Activated CD4-positive, alpha-beta memory T cell treated with anti-CD3 and anti-CD28 coated beads for 36 hours (primary cell): ENCODE measurements around the gene MEIS3. TPM values are rescaled to one million over a fixed set of nuclear protein-coding genes. Genes with fewer than 3 reads are reported as not detected.

ENCODE experiments used
- CTCF ChIA-PET: fragments of 350-600 bp; sonication (Branson Sonifier 250); formaldehyde crosslinking; loops from one replicate; lab custom pipeline; 2021; ENCODE audit warnings: antibody characterized with exemption, inconsistent platforms; lab: Charles Lee
- POLR2A ChIA-PET: fragments of 350-600 bp; sonication (Branson Sonifier 250); formaldehyde crosslinking; loops from one replicate; lab custom pipeline; 2021; ENCODE audit warnings: antibody characterized with exemption; lab: Charles Lee
- DNase-seq: peaks from one replicate; pipeline ENCODE4 v3.0.0-alpha.2; 2020
- H3K27ac Mint-ChIP-seq: one replicate; pipeline ENCODE4 v1.8.0; 2021; ENCODE audit warnings: mixed read lengths
- H3K27me3 Mint-ChIP-seq: one replicate; pipeline ENCODE4 v1.8.0; 2021; ENCODE audit warnings: mixed read lengths
- H3K36me3 Mint-ChIP-seq: one replicate; pipeline ENCODE4 v1.8.0; 2021; ENCODE audit warnings: mixed read lengths
- H3K4me1 Mint-ChIP-seq: one replicate; pipeline ENCODE4 v1.8.0; 2021; ENCODE audit warnings: low read depth, mixed read lengths
- H3K4me3 Mint-ChIP-seq: one replicate; pipeline ENCODE4 v1.8.0; 2021; ENCODE audit warnings: mild to moderate bottlenecking, mixed read lengths
- H3K9me3 Mint-ChIP-seq: one replicate; pipeline ENCODE4 v1.8.0; 2021; ENCODE audit warnings: mixed read lengths
- intact Hi-C: fragments of 100-400 bp; cut with micrococcal nuclease; formaldehyde crosslinking; loops from one replicate; pipeline ENCODE4 v1.15.1; 2023
- total RNA-seq, 2 experiments: library from RNA; stranded (reverse); gene quantifications; one replicate each; pipeline ENCODE4 v1.2.3, GENCODE V29; 2021

Gene MEIS3
- total RNA-seq, 2 experiments from 2014 or later: 0.26 to 0.63 TPM

DNA sequence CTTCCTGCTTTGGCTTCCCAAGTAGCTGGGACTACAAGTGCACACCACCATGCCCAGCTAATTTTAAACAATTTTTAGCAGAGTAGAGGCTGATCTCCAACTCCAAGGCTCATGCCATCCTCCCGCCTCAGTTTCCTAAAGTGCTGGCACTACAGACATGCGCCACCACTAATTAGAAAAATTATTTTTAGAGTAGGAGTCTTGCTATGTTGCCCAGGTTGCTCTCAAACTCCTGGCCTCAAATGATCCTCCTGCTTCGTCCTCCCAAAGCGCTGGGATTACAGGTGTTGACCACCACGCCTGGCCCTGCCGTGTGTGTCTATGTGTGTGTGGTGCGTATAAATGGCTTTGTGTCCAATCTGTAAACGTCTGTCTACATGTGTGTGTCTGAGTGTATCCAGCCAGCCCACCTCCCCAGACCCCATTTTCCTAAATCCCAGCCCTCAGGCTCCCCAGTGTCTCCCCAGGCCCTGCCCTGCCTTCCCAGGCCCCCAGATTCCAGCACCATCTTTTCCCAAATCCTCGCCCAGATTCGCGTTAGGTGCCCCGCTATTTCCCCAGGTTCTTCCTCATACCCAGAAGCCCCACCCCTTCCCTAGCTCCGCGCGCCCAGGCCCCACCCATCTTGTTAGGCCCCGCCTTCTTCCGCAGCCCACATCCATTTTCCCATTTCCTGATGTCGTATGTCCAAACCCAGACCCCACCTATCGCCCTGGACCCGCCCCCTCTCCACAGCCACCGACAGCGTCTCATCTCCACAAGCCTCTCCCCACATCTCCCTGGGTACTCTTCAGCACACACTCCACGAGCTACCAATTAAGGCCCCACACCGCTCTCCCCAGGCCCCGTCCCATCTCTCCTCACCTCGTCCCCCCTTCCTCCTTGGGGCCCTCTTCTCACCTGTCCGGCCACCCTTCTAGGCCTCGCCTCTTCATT, 27.5 kb upstream of the MEIS3 start:
- peak; percentile 65 for DNase-seq
- no peak overlapping the region for H3K27ac Mint-ChIP-seq

DNA sequence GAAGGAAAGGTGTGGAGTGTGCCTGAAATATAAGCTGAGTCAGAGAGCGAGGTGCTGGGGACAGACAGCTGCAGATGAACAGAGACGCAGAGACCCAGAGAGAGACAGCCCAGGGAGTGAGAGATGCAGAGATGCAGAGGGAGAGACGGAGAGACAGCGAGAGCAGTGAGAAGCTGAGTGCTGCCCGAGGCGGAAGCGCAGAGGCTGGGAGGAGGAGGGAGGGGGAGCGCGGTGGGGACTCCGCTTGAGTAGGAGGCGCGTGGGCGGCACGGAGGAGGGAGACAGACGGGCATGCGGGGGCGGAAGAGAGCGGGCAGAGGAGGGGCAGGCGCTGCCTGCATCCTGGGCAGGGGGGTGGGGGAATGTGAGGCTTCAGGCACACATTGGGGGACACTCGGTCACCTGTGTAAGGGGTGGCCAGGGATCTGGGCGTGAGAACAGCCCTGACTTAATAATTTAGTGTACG, 26.6 kb upstream of the MEIS3 start:
- DNase-seq: peak; percentile 65
- Mint-ChIP-seq H3K4me3 (no peak overlapping the region), H3K9me3 (no peaks in the 10 kb centered on the region), H3K4me1 (peaks cover 39% of the 10 kb centered on the region), H3K36me3 (no peaks in the 10 kb centered on the region), H3K27me3 (peaks cover 62% of the 10 kb centered on the region), H3K27ac (no peak overlapping the region)
- ChIA-PET CTCF (interaction anchor here (0.9 to 2.1 kb wide), 4 partner anchors 9 to 267 kb away, joined by 3 to 9 read pairs (median 6); partner anchors contain the start of gene KPTN), POLR2A (no interaction called here)
- intact Hi-C loops: no loop called here

More for the DNA sequence above, 27.5 kb upstream of the MEIS3 start:
- H3K4me1 Mint-ChIP-seq: peaks cover 39% of the 10 kb centered on the region
- H3K27me3 Mint-ChIP-seq: peaks cover 57% of the 10 kb centered on the region
- no peaks in the 10 kb centered on the region for H3K36me3 Mint-ChIP-seq
- peak overlapping the region; percentile 42 for H3K4me3 Mint-ChIP-seq
- ChIA-PET CTCF (interaction anchor here (0.6 to 2.2 kb wide), 6 partner anchors 10 to 260 kb away, joined by 3 to 10 read pairs (median 6); partner anchors contain the start of gene KPTN), POLR2A (no interaction called here)
- H3K9me3 Mint-ChIP-seq: no peaks in the 10 kb centered on the region
- intact Hi-C loops: no loop called here

- Mint-ChIP-seq H3K4me1 (peaks cover 39% of the 10 kb centered on the region), H3K27ac (no peak overlapping the region), H3K36me3 (no peaks in the 10 kb centered on the region), H3K9me3 (no peaks in the 10 kb centered on the region), H3K27me3 (peaks cover 64% of the 10 kb centered on the region), H3K4me3 (no peak overlapping the region)
- no peak for DNase-seq
- ChIA-PET CTCF (interaction anchor here (0.9 to 2.1 kb wide), 4 partner anchors 9 to 267 kb away, joined by 3 to 9 read pairs (median 6); partner anchors contain the start of gene KPTN), POLR2A (interaction anchor here (1.0 kb wide), 1 partner anchor 12 kb away, joined by 3 read pairs; no protein-coding TSS in a partner anchor)
- intact Hi-C loops: no loop called here
Observed at GRCh38 chr19:47445527-47445926, 26.2 kb upstream of the MEIS3 start.

GRCh38 chr19:47444388-47444821, 25.1 kb upstream of the MEIS3 start:
- no peaks in the 10 kb centered on the region for H3K9me3 Mint-ChIP-seq

DNA sequence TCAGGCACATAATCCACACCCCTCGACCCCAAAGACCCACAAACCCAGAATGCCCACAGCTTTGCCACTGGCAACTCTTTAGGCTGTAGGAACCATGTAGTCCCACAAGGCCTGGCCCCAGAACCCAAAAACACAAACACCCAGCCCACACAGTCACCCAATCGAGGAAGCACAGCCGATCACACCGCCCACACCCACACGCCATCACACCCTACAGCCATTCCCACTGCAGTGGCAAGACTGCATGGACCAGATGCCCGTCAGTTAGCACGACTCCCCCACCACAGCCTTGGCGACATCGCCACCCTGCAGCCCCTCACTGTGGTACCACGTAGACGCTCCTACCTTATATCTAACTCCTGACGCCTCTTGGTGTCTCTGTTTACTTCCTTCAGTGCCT, 24.0 kb upstream of the MEIS3 start:
- H3K36me3 Mint-ChIP-seq: no peaks in the 10 kb centered on the region
- peaks cover 39% of the 10 kb centered on the region for H3K4me1 Mint-ChIP-seq
- intact Hi-C loops: no loop called here
- peaks cover 63% of the 10 kb centered on the region for H3K27me3 Mint-ChIP-seq
- H3K4me3 Mint-ChIP-seq: no peak overlapping the region
- ChIA-PET CTCF (interaction anchor here (1.0 to 1.2 kb wide), 2 partner anchors 40 to 72 kb away, joined by 3 to 4 read pairs; partner anchors contain the start of gene NAPA), POLR2A (no interaction called here)
- DNase-seq: no peak
- no peak overlapping the region for H3K27ac Mint-ChIP-seq
- H3K9me3 Mint-ChIP-seq: no peaks in the 10 kb centered on the region

More at GRCh38 chr19:47444388-47444821, 25.1 kb upstream of the MEIS3 start:
- Mint-ChIP-seq H3K27ac (no peak overlapping the region), H3K4me3 (no peak overlapping the region), H3K27me3 (peaks cover 64% of the 10 kb centered on the region), H3K36me3 (no peaks in the 10 kb centered on the region), H3K4me1 (peaks cover 39% of the 10 kb centered on the region)
- intact Hi-C loops: no loop called here
- POLR2A ChIA-PET: interaction anchor here (0.6 to 1.0 kb wide), 2 partner anchors 11 to 102 kb away, joined by 3 to 4 read pairs; no protein-coding TSS in a partner anchor
- CTCF ChIA-PET: interaction anchor here (1.9 to 2.1 kb wide), 2 partner anchors 8 to 39 kb away, joined by 5 to 9 read pairs; partner anchors contain the start of gene KPTN
- DNase-seq: peak; percentile 32

- Mint-ChIP-seq H3K36me3 (no peaks in the 10 kb centered on the region), H3K27me3 (peaks cover 52% of the 10 kb centered on the region), H3K4me3 (no peak overlapping the region), H3K27ac (no peak overlapping the region), H3K4me1 (peaks cover 24% of the 10 kb centered on the region), H3K9me3 (no peaks in the 10 kb centered on the region)
- intact Hi-C loops: loop anchor here (10.0 kb wide), 1 partner anchor 166 kb away; the partner anchor contains the start of gene BICRA
- no peak for DNase-seq
- CTCF ChIA-PET: interaction anchor here (1.6 to 8.0 kb wide), 4 partner anchors 10 to 271 kb away, joined by 5 to 193 read pairs (median 77); partner anchors contain the start of genes EHD2 and KPTN
- POLR2A ChIA-PET: no interaction called here
Observed at GRCh38 chr19:47438793-47439220, 19.5 kb upstream of the MEIS3 start.

- intact Hi-C loops: loop anchor here (2.0 to 10.0 kb wide), 3 partner anchors 47 to 261 kb away; partner anchors contain the start of genes BICRA and KPTN
- Mint-ChIP-seq H3K27ac (no peak overlapping the region), H3K9me3 (no peaks in the 10 kb centered on the region), H3K27me3 (peaks cover 42% of the 10 kb centered on the region), H3K36me3 (no peaks in the 10 kb centered on the region), H3K4me1 (peaks cover 15% of the 10 kb centered on the region), H3K4me3 (no peak overlapping the region)
- DNase-seq: no peak
- ChIA-PET POLR2A (no interaction called here), CTCF (interaction anchor here (1.1 to 8.0 kb wide), 7 partner anchors 9 to 307 kb away, joined by 3 to 193 read pairs (median 53); partner anchors contain the start of genes EHD2, KPTN, NAPA and NOP53)
Observed at GRCh38 chr19:47437500-47437899, 18.2 kb upstream of the MEIS3 start.

DNA sequence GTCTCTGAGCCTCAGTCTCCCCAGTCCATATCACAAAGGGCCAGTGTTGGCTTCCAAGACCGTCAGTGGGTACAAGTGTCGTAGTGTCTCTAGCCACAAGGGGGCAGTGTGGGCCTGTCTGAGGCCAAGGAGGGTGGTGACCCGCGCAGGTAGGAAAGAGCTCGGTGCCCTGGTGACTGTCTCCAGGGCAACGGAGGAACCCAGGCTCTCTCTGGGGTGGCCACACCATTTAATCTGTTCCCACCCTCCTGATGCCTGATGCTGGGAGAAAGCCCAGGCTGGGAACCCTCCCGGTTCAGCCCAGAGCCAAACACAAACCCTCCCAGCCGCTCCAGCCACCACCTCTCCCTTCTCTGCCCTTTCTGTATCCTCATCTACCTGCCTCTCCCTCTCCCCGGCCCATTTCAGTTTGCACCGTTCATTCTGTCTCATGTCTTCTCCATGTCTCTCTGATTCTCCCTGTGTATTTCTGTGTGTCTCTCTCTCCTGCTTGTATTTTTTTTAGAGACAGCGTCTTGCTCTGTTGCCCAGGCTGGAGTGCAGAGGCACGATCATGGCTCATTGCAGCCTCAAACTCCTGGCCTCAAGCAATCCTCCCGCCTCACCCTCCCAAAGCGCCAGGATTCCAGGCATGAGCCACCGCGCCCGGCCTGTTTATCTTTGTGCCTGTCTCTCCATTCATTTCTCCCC, 17.5 kb upstream of the MEIS3 start:
- CTCF ChIA-PET: interaction anchor here (0.5 to 8.0 kb wide), 45 partner anchors 9 to 311 kb away, joined by 3 to 193 read pairs (median 4); partner anchors contain the start of genes EHD2, INAFM1, KPTN and NAPA
- intact Hi-C loops: loop anchor here (1.0 to 10.0 kb wide), 5 partner anchors 48 to 270 kb away; partner anchors contain the start of genes BICRA, KPTN and NAPA
- peak; percentile 89 for DNase-seq
- Mint-ChIP-seq H3K9me3 (no peaks in the 10 kb centered on the region), H3K4me3 (no peak overlapping the region), H3K27me3 (peaks cover 38% of the 10 kb centered on the region), H3K4me1 (peaks cover 15% of the 10 kb centered on the region), H3K27ac (no peak overlapping the region), H3K36me3 (no peaks in the 10 kb centered on the region)
- POLR2A ChIA-PET: no interaction called here

DNA sequence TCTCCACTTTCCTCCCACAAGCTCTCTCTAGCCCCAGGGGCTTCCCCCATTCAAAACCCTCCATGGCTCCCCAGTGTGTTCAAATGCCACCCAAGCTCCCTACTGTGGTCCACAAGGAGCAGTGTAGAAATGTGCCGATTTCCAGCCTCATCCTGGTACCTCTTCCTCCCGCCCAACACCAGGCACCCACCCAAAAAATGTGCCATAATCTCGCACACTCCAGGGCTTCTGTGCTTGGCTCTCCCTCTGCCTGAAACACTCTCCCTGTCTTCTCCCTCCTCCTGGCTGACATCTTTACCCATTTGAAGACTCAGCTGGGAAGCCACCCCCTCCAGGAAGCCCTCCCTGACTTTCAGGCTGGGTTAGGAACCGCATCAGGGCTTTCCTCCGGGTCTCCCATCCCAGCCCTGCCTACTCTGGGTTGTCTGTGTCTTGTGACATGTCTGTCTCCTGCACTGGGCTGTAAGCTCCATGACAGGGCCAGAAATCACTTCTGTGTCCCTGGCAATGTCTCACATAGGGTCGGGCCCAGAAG, 16.6 kb upstream of the MEIS3 start:
- Mint-ChIP-seq H3K27me3 (peaks cover 36% of the 10 kb centered on the region), H3K4me1 (peaks cover 15% of the 10 kb centered on the region), H3K9me3 (no peaks in the 10 kb centered on the region), H3K4me3 (no peak overlapping the region), H3K27ac (peak overlapping the region; percentile 4), H3K36me3 (no peaks in the 10 kb centered on the region)
- ChIA-PET CTCF (interaction anchor here (0.6 to 8.0 kb wide), 22 partner anchors 8 to 308 kb away, joined by 3 to 193 read pairs (median 6); partner anchors contain the start of genes EHD2, KPTN, NAPA and NOP53), POLR2A (no interaction called here)
- DNase-seq: no peak
- intact Hi-C loops: loop anchor here (1.0 to 10.0 kb wide), 5 partner anchors 49 to 271 kb away; partner anchors contain the start of genes BICRA, KPTN and NAPA

- intact Hi-C loops: loop anchor here (10.0 kb wide), 1 partner anchor 170 kb away; the partner anchor contains the start of gene BICRA
- Mint-ChIP-seq H3K27ac (no peak overlapping the region), H3K9me3 (no peaks in the 10 kb centered on the region), H3K4me3 (peak overlapping the region; percentile 23), H3K36me3 (no peaks in the 10 kb centered on the region), H3K27me3 (peaks cover 39% of the 10 kb centered on the region), H3K4me1 (peaks cover 18% of the 10 kb centered on the region)
- POLR2A ChIA-PET: interaction anchor here (0.6 kb wide), 2 partner anchors 28 to 422 kb away, joined by 3 to 4 read pairs; no protein-coding TSS in a partner anchor
- peak; percentile 48 for DNase-seq
- CTCF ChIA-PET: interaction anchor here (0.5 to 8.0 kb wide), 12 partner anchors 18 to 308 kb away, joined by 3 to 193 read pairs (median 12); partner anchors contain the start of genes DHX34, EHD2, KPTN and NAPA
Observed at GRCh38 chr19:47435196-47435595, 15.9 kb upstream of the MEIS3 start.
